SK-N-MC (cell line): Measurements from ENCODE around the gene OGFOD3.

Experiments
- EZH2 ChIP-seq: fragments of 200-600 bp; sonication (generic); IDR thresholded peaks from one replicate; pipeline ENCODE4 v1.6.1; 2017; ENCODE audit warnings: antibody characterized with exemption
- FOXP2 ChIP-seq: optimal IDR thresholded peaks from 2 replicates; pipeline ENCODE3; 2011; ENCODE audit warnings: mild to moderate bottlenecking, moderate library complexity; ENCODE audit not compliant: insufficient read depth; ENCODE audit errors: extremely low read length, control extremely low read depth
- POLR2AphosphoS5 ChIP-seq: IDR thresholded peaks from 2 replicates; pipeline ENCODE4 v1.6.1; 2012; ENCODE audit warnings: mild to moderate bottlenecking, low read depth, low read length, borderline replicate concordance

- no peak for TF ChIP-seq EZH2
- TF ChIP-seq POLR2AphosphoS5: no peak
- TF ChIP-seq FOXP2: no peak
Observed at GRCh38 chr17:82343560-82343959, 74.8 kb downstream of the OGFOD3 start.
